ENCODE results near the gene FBN1.

The FBN1 gene

GRCh38 chr15:48462688-48463087 is 182.8 kb downstream of the FBN1 start:
- no peak for DNase-seq

GRCh38 chr15:48459571-48460442 is 185.7 kb downstream of the FBN1 start:
- no peak for DNase-seq

GRCh38 chr15:48458876-48459275 is 186.6 kb downstream of the FBN1 start:
- DNase-seq: no peak

GRCh38 chr15:48456134-48456533 is 189.4 kb downstream of the FBN1 start:
- DNase-seq: no peak

GRCh38 chr15:48451736-48452135 is 193.8 kb downstream of the FBN1 start:
- DNase-seq: no peak

- no peak for DNase-seq
Observed at GRCh38 chr15:48451241-48451640, 194.3 kb downstream of the FBN1 start.

- DNase-seq: no peak
Observed at GRCh38 chr15:48449734-48450133, 195.8 kb downstream of the FBN1 start.

- DNase-seq: no peak
Observed at GRCh38 chr15:48447657-48448056, 197.9 kb downstream of the FBN1 start.

- no peak for DNase-seq
Observed at GRCh38 chr15:48447058-48447457, 198.5 kb downstream of the FBN1 start.

- DNase-seq: no peak
Observed at GRCh38 chr15:48442011-48442410, 203.5 kb downstream of the FBN1 start.

GRCh38 chr15:48440084-48440483 is 205.4 kb downstream of the FBN1 start:
- DNase-seq: no peak

- DNase-seq: no peak
Observed at GRCh38 chr15:48437178-48437577, 208.3 kb downstream of the FBN1 start.

GRCh38 chr15:48435321-48435720 is 210.2 kb downstream of the FBN1 start:
- DNase-seq: no peak

GRCh38 chr15:48433226-48433886 is 212.2 kb downstream of the FBN1 start:
- no peak for DNase-seq

GRCh38 chr15:48432688-48433087 is 212.8 kb downstream of the FBN1 start:
- DNase-seq: no peak

- DNase-seq: no peak
Observed at GRCh38 chr15:48427960-48428547, 217.5 kb downstream of the FBN1 start.

- DNase-seq: no peak
Observed at GRCh38 chr15:48427479-48427878, 218.0 kb downstream of the FBN1 start.

GRCh38 chr15:48426941-48427340 is 218.6 kb downstream of the FBN1 start:
- DNase-seq: no peak

- no peak for DNase-seq
Observed at GRCh38 chr15:48426044-48426443, 219.5 kb downstream of the FBN1 start.

- DNase-seq: no peak
Observed at GRCh38 chr15:48425051-48425450, 220.5 kb downstream of the FBN1 start.

GRCh38 chr15:48423896-48424475 is 221.5 kb downstream of the FBN1 start:
- no peak for DNase-seq

- DNase-seq: no peak
Observed at GRCh38 chr15:48423342-48423741, 222.2 kb downstream of the FBN1 start.

GRCh38 chr15:48422401-48422800 is 223.1 kb downstream of the FBN1 start:
- no peak for DNase-seq

- DNase-seq: no peak
Observed at GRCh38 chr15:48421362-48421761, 224.1 kb downstream of the FBN1 start.

Measured in NCI-H1694 (cell line).